ENCODE results near the gene ADAMTS10. TPM values are rescaled to one million over a fixed set of nuclear protein-coding genes. Genes with fewer than 3 reads are reported as not detected.

The ADAMTS10 gene
- total and polyA plus RNA-seq, 2 of the 13 experiments (the other 11 are each of a cell fraction or from before 2014, with no cell fraction given), result 0.49 to 1.7 TPM

GRCh38 chr19:8605514-8605913 lies 5.0 kb downstream of the ADAMTS10 start:
- no peak overlapping the region for H3K4me2 ChIP-seq (ENCODE audit: low read depth, low read length)
- no peak for DNase-seq (ENCODE audit: low spot score)
- peaks cover 0 to 7% of the 10 kb centered on the region in 2 experiments; a peak in 2 of 5 replicates for H3K27me3 ChIP-seq (ENCODE audit: control insufficient read depth in 1 of 2, insufficient read depth in 2 of 2, low read length in 2 of 2)
- no peak overlapping the region for H3K27ac ChIP-seq (ENCODE audit: extremely low read length, insufficient read depth, low read length)
- in situ Hi-C loops (cut with HindIII; ENCODE audit: extremely low pct_ligation_motif_present, low pct_unique_long_range_greater_than_20kb), result no loop called here
- no peaks in the 10 kb centered on the region for H3K36me3 ChIP-seq (replicated peaks in 1 of 2; ENCODE audit: control insufficient read depth in 1 of 2, insufficient read depth in 2 of 2, low read length in 2 of 2)
- 83% methylated on average over 17 of the region's 17 CpGs for WGBS (ENCODE audit: low lambda C conversion rate)
- intact Hi-C loops (cut with micrococcal nuclease; ENCODE audit: unreplicated experiment), result no loop called here
- ATAC-seq, result no peak
- H3K4me1 ChIP-seq (ENCODE audit: insufficient read depth, low read length), result peaks cover 15% of the 10 kb centered on the region
- no peak overlapping the region for H2AFZ ChIP-seq (ENCODE audit: low read length)
- BruUV-seq (replicated peaks), result no TSS peak
- H3K4me3 ChIP-seq (replicated peaks in 1 of 3; ENCODE audit: insufficient read depth in 1 of 3, low read depth in 2 of 3, low read length in 3 of 3), result no peak overlapping the region
- H4K20me1 ChIP-seq (ENCODE audit: insufficient read depth, low read length), result no peaks in the 10 kb centered on the region
- peaks cover 4% of the 10 kb centered on the region; the same call in 1 of the 2 replicates for H3K9me3 ChIP-seq (ENCODE audit: low read length)
- no peak overlapping the region for H3K9ac ChIP-seq (ENCODE audit: insufficient read depth, low read depth, low read length)
- FAIRE-seq, result no peak
- ChIA-PET POLR2A (no interaction called here), CTCF (ENCODE audit: low intra/inter-chr PET ratio, low total read pairs) (no interaction called here)
- H3K79me2 ChIP-seq (ENCODE audit: insufficient read depth, low read length), result no peaks in the 10 kb centered on the region
- no peak for TF ChIP-seq PAX8 (CRISPR knock-in tag; IDR thresholded peaks at IDR 0.05; ENCODE audit: borderline replicate concordance)
- no peak for TF ChIP-seq ZNF639 (CRISPR knock-in tag; conservative IDR thresholded peaks at IDR 0.05)
- TF ChIP-seq GMEB1 (CRISPR knock-in tag; IDR thresholded peaks at IDR 0.05; ENCODE audit: borderline replicate concordance), result no peak
- TF ChIP-seq CSRNP1 (CRISPR knock-in tag; IDR thresholded peaks at IDR 0.05), result no peak
- TF ChIP-seq MBNL3 (CRISPR knock-in tag; conservative IDR thresholded peaks at IDR 0.05), result no peak
- no peak for TF ChIP-seq LRRFIP1 (CRISPR knock-in tag; conservative IDR thresholded peaks at IDR 0.05)
- no peak for TF ChIP-seq ZNF142 (CRISPR knock-in tag; IDR thresholded peaks at IDR 0.05)
- no peak for TF ChIP-seq MIER2 (CRISPR knock-in tag; IDR thresholded peaks at IDR 0.05)
- TF ChIP-seq THYN1 (CRISPR knock-in tag; IDR thresholded peaks at IDR 0.05; ENCODE audit: borderline replicate concordance, low read depth), result no peak
- TF ChIP-seq ZNF775 (CRISPR knock-in tag; IDR thresholded peaks at IDR 0.05; ENCODE audit: borderline replicate concordance), result no peak
- TF ChIP-seq FOXC1 (CRISPR knock-in tag; IDR thresholded peaks at IDR 0.05; ENCODE audit: borderline replicate concordance), result no peak

All from HepG2 (cell line).